C4-2B (cell line): Measurements from ENCODE around the gene MAP1LC3B2.

ENCODE experiments used
- CTCF ChIP-seq: fragments of 450-650 bp; conservative IDR thresholded peaks from 2 replicates; pipeline ENCODE4 v1.5.1; 2017; ENCODE audit warnings: mild to moderate bottlenecking
- ZFX ChIP-seq: fragments of 450-650 bp; IDR thresholded peaks from 2 replicates; pipeline ENCODE4 v1.6.1; 2017

- TF ChIP-seq CTCF (no peak), ZFX (no peak)
Observed at GRCh38 chr12:116582610-116583009, 23.4 kb downstream of the MAP1LC3B2 start.
